ENCODE measurements around the gene AHDC1. TPM values are rescaled to one million over a fixed set of nuclear protein-coding genes. Genes with fewer than 3 reads are reported as not detected.
A peak's percentile ranks its signal among the peaks of the same experiment; 100 is the strongest.

Gene AHDC1
- total and polyA plus RNA-seq, 9 of the 15 experiments (the other 6 are each of a cell fraction or from before 2014, with no cell fraction given) = 0.21 to 36.4 (median 4.7) TPM

- TF ChIP-seq MLX (CRISPR knock-in tag; conservative IDR thresholded peaks at IDR 0.05) = no peak
- TF ChIP-seq POLR2H (tag; IDR thresholded peaks at IDR 0.05; ENCODE audit: low read depth) = no peak
- TF ChIP-seq L3MBTL2 (IDR thresholded peaks at IDR 0.05) = peak; percentile 62; the same call in 1 of the 2 replicates
- no peak for TF ChIP-seq ILF3 (IDR thresholded peaks at IDR 0.05; ENCODE audit: borderline replicate concordance)
- no peak for TF ChIP-seq SRSF3 (IDR thresholded peaks at IDR 0.05; ENCODE audit: insufficient read depth, low read length)
- no peak for TF ChIP-seq TAF1 (IDR thresholded peaks at IDR 0.05; ENCODE audit: control insufficient read depth, extremely low read depth, insufficient read depth, low read length, severe bottlenecking)
- no peak for TF ChIP-seq HNRNPH1 (optimal IDR thresholded peaks at IDR 0.05; ENCODE audit: low read depth, low read length)
- TF ChIP-seq U2AF1 (optimal IDR thresholded peaks at IDR 0.05; ENCODE audit: low read depth, low read length) = no peak
- TF ChIP-seq ZC3H11A (IDR thresholded peaks at IDR 0.05; ENCODE audit: low read depth, low read length) = no peak
- no peak for TF ChIP-seq KAT2B (IDR thresholded peaks at IDR 0.05; ENCODE audit: low read depth, low read length)
- TF ChIP-seq TSC22D4 (tag; IDR thresholded peaks at IDR 0.05) = no peak
- no peak for TF ChIP-seq ZC3H8 (IDR thresholded peaks at IDR 0.05)
- TF ChIP-seq, protein P1, sequence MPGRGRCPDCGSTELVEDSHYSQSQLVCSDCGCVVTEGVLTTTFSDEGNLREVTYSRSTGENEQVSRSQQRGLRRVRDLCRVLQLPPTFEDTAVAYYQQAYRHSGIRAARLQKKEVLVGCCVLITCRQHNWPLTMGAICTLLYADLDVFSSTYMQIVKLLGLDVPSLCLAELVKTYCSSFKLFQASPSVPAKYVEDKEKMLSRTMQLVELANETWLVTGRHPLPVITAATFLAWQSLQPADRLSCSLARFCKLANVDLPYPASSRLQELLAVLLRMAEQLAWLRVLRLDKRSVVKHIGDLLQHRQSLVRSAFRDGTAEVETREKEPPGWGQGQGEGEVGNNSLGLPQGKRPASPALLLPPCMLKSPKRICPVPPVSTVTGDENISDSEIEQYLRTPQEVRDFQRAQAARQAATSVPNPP (IDR thresholded peaks at IDR 0.05; ENCODE audit: borderline replicate concordance, insufficient read depth, insufficient read length) = no peak
- no peak; the same call in 1 of the 2 replicates for TF ChIP-seq DMBX1 (CRISPR knock-in tag; IDR thresholded peaks at IDR 0.05; ENCODE audit: borderline replicate concordance)
- TF ChIP-seq, protein P2, sequence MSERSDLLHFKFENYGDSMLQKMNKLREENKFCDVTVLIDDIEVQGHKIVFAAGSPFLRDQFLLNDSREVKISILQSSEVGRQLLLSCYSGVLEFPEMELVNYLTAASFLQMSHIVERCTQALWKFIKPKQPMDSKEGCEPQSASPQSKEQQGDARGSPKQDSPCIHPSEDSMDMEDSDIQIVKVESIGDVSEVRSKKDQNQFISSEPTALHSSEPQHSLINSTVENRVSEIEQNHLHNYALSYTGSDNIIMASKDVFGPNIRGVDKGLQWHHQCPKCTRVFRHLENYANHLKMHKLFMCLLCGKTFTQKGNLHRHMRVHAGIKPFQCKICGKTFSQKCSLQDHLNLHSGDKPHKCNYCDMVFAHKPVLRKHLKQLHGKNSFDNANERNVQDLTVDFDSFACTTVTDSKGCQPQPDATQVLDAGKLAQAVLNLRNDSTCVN (CRISPR knock-in tag; IDR thresholded peaks at IDR 0.05) = no peak
- TF ChIP-seq SP2 (IDR thresholded peaks at IDR 0.05; ENCODE audit: extremely low read depth, low read depth, low read length, poor library complexity, severe bottlenecking) = no peak
- no peak for TF ChIP-seq SMARCC2 (IDR thresholded peaks at IDR 0.05; ENCODE audit: low read depth)
- TF ChIP-seq, protein P3, sequence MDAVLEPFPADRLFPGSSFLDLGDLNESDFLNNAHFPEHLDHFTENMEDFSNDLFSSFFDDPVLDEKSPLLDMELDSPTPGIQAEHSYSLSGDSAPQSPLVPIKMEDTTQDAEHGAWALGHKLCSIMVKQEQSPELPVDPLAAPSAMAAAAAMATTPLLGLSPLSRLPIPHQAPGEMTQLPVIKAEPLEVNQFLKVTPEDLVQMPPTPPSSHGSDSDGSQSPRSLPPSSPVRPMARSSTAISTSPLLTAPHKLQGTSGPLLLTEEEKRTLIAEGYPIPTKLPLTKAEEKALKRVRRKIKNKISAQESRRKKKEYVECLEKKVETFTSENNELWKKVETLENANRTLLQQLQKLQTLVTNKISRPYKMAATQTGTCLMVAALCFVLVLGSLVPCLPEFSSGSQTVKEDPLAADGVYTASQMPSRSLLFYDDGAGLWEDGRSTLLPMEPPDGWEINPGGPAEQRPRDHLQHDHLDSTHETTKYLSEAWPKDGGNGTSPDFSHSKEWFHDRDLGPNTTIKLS (IDR thresholded peaks at IDR 0.05; ENCODE audit: borderline replicate concordance, low read depth) = no peak
- no peak for TF ChIP-seq GATA2 (CRISPR knock-in tag; IDR thresholded peaks at IDR 0.05)
- TF ChIP-seq ZC3H4 (CRISPR knock-in tag; IDR thresholded peaks at IDR 0.05; ENCODE audit: borderline replicate concordance) = no peak
- TF ChIP-seq FIP1L1 (IDR thresholded peaks at IDR 0.05; ENCODE audit: low read depth, low read length, poor library complexity, severe bottlenecking) = no peak
- peak; percentile 8; the same call in 1 of the 2 replicates for TF ChIP-seq ZNF24 (IDR thresholded peaks at IDR 0.05)
These were observed 85.8 kb downstream of the AHDC1 start (continued) for GRCh38 chr1:27517907-27518718.

Measured in K562 (cell line).